GM20000 (cell line): ENCODE results near the gene GTF2A2.
"Not testable (repeated sequence)": the region's sequence is repeated elsewhere in the genome, so short reads cannot be mapped to it uniquely, and the experiment has no call there.

Experiments
- DNase-seq: peaks from one replicate; pipeline ENCODE4 v3.0.0; 2012; ENCODE audit warnings: low spot score
- TF ChIP-seq, protein P1 (sequence below): IDR thresholded peaks from 2 replicates; pipeline ENCODE4 v1.5.1; 2012; ENCODE audit warnings: mild to moderate bottlenecking, control low read depth; ENCODE audit errors: extremely low read depth, missing control alignments

The GTF2A2 gene

DNA sequence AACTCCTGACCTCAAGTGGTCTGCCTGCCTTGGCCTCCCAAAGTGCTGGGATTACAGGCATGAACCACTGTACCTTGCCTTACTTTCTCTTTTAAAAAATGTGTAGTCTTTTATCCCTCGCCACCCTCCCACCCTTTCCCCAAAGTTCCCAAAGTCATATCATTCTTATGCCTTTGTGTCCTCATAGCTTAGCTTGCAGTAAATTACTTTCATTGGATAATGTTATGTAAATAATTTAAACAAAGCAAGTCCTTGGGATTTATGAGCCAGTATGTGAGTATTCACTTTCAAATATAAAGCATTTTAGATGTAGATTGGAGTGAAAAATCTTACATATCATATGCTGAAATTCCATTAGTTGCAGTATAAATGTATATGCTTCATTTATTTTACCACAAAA is 11.0 kb downstream of the GTF2A2 start:
- TF ChIP-seq, protein P1, sequence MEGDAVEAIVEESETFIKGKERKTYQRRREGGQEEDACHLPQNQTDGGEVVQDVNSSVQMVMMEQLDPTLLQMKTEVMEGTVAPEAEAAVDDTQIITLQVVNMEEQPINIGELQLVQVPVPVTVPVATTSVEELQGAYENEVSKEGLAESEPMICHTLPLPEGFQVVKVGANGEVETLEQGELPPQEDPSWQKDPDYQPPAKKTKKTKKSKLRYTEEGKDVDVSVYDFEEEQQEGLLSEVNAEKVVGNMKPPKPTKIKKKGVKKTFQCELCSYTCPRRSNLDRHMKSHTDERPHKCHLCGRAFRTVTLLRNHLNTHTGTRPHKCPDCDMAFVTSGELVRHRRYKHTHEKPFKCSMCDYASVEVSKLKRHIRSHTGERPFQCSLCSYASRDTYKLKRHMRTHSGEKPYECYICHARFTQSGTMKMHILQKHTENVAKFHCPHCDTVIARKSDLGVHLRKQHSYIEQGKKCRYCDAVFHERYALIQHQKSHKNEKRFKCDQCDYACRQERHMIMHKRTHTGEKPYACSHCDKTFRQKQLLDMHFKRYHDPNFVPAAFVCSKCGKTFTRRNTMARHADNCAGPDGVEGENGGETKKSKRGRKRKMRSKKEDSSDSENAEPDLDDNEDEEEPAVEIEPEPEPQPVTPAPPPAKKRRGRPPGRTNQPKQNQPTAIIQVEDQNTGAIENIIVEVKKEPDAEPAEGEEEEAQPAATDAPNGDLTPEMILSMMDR: no peak
- no peak for DNase-seq

DNA sequence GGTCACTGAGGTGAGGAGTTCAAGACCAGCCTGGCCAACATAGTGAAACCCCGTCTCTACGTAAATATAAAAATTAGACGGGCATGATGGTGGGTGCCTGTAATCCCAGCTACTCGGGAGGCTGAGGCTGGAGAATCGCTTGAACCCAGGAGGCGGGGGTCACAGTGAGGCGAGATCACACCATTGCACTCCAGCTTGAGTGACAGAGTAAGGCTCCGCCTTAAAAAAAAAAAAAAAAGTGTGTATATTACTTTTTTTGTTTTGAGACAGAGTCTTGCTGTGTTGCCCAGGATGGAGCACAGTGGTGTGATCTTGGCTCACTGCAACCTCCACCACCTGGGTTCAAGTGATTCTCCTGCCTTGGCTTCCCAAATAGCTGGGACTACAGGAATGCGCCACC is 11.5 kb downstream of the GTF2A2 start:
- not testable (repeated sequence) for DNase-seq

DNA sequence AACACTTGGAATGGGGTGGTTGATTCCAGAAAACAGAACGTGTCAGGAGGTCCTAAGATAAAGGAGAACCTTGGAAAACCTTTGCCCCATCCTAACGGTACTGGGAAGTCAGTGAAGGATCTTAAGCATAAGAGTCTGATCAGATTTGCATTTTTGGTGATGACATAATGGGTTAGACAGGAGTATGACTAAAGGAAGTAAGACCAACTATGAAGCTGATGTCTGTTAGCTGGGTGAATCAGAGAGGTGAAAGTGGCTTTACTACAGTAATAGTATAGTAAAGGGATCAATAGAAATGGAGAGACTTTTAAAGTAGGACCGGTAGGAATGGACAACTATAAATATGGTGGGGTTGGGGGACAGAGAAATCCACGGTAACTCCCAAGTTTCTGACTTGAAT is 12.6 kb downstream of the GTF2A2 start:
- no peak for DNase-seq
- TF ChIP-seq, protein P1: no peak

DNA sequence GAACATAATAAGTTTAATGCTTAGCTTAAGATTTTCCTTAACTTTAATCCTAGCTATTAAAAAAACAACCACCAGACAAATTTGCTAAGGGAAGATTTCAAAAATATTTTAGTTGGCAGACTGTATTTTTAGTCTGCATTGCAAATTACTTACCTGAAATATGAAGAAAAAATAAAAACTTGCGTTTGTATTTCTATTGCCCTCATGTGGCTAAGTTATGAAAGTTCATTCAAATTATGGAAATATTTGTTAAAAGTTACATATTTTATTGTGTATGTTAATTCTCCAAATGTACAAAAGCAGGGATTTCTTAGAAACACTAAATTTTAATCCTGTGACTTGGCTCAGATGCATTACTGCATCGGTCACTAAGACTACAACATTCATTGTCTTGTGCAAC is 15.0 kb downstream of the GTF2A2 start:
- DNase-seq: no peak
- TF ChIP-seq, protein P1: no peak

DNA sequence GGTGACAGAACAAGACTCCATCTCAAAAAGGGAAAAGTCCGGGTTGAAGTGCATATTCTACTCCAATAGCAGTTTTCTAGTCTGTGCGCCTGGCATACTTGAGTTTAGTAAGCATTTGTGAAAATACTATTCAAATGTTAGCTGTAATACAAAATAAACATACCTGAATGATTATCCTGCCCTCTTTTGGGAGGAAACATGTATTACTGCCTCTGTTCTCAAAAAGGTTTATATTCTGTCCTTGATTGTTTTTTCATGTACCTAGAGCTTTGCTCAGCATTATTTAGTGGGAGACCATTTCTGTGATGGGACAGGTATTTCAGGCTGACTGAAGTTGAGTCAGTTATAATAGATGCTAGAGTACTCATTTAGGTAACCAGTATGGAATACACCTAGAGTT is 19.8 kb downstream of the GTF2A2 start:
- not testable (repeated sequence) for DNase-seq

DNA sequence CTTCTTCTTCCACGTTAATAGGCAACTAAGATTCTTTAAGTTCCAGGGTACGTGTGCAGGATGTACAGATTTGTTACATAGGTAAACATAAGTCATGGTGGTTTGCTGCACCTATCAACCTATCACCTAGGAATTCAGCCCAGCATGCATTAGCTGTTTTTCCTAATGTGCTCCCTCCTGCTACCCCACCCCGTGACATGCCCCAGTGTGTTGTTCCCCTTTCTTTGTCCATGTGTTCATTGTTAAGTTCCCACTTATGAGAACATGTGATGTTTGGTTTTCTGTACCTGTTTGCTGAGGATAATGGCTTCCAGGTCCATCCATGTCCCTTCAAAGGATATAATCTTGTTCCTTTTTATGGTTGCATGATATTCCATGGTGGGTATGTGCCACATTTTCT is 21.1 kb downstream of the GTF2A2 start:
- DNase-seq: no peak

DNA sequence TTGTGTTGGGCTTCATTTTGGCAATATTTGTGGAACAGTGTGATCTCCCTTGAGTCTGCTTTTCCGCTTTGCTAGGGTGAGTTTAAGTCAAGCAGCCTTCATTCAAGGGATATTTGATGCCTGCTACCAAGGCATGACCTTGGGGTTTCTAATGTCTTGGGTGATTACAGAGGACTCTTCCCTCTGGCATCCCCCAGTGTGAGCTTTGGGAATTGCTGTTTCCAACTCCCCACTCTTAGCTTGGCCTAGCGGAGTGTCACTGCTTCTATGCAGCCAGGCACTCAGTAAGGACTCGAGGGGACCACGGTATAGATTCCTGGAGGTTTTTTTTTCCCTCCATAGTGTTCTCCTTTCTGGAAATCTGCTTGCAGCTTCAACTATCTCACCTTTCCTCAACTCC is 24.6 kb downstream of the GTF2A2 start:
- TF ChIP-seq, protein P1: no peak
- no peak for DNase-seq

More for the DNA sequence above, 21.1 kb downstream of the GTF2A2 start:
- TF ChIP-seq, protein P1: no peak

DNA sequence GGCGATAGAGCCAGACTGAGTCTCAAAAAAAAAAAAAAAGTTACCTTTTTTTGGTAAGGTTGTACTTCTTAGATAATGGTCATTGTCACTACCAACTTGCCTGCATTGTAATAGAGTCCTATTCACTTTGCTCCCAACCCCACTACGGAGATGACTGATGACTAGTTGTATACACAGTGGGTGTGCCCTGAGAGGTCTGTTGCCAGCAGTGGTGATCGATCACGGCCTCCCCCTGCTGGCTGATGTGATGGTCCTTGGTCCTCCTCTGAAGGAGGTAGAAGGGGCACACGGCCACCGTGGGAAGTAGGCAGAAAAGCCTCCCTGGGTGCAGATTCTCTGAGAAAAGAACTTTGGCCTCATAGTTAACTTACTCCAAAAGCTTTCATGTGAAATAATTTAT is 35.0 kb downstream of the GTF2A2 start:
- peak; percentile 79 for DNase-seq

More for the DNA sequence above, 35.0 kb downstream of the GTF2A2 start:
- TF ChIP-seq, protein P1: peak; percentile 48
